Measurements from ENCODE around the gene COQ8B. TPM values are rescaled to one million over a fixed set of nuclear protein-coding genes. Genes with fewer than 3 reads are reported as not detected.
A peak's percentile ranks its signal among the peaks of the same experiment; 100 is the strongest.

The COQ8B gene
- total RNA-seq, 1 donor from 2014 or later = 27.7 TPM

DNA sequence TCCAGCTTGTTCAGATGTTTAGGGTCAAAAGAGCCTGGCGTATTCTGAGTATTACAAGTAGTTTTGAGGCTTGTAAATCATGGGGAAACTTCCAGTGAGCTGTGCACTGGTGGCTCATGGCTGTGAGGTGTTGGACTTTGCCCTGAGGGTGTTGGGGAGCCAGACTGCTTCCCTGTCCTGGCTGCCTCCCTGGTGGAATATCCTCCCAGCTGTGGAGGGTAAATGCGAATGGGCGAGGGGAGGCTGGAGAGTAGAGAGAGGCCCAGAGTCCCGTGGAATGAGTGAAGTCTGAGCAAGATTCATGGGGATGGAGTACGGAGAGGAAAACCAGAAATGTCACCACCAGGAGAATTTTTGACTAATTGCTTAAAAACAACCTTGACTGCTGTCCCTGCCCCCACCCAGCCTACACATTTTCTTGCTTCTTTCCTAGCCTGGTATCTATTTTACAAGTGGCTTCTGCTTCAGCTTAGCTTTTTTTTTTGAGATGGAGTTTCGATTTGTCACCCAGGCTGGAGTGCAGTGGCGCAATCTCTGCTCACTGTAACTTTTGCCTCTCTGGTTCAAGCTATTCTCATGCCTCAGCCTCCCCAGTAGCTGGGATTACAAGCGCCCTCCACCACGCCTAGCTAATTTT, 38.0 kb upstream of the COQ8B start:
- peaks cover 18% of the 10 kb centered on the region for H3F3A ChIP-seq (ENCODE audit: low read depth)
- Mint-ChIP-seq H3K9me3 (no peaks in the 10 kb centered on the region), H3K27me3 (ENCODE audit: insufficient read depth, low read depth) (peaks cover 5% of the 10 kb centered on the region), H3K27ac (no peak overlapping the region), H3K36me3 (peaks cover 31% of the 10 kb centered on the region), H3K4me1 (peaks cover 43% of the 10 kb centered on the region), H3K4me3 (peak overlapping the region; percentile 39)
- peak overlapping the region; percentile 1 for H3K27ac ChIP-seq
- DNase-seq (ENCODE audit: low spot score) = no peak
- peak overlapping the region; percentile 37 for H3K9ac ChIP-seq
- H3K4me2 ChIP-seq = peak overlapping the region; percentile 57
- no peaks in the 10 kb centered on the region for H3K9me3 ChIP-seq (ENCODE audit: low read depth)
- peak overlapping the region; percentile 21 for H3K4me3 ChIP-seq
- H3K79me2 ChIP-seq (ENCODE audit: low read depth) = peaks cover 81% of the 10 kb centered on the region
- no peak overlapping the region for H2AFZ ChIP-seq (replicated peaks)
- H3K27me3 ChIP-seq = no peaks in the 10 kb centered on the region
- peaks cover 6% of the 10 kb centered on the region for H3K36me3 ChIP-seq
- H3K4me1 ChIP-seq = peaks cover 19% of the 10 kb centered on the region
- peaks cover 66% of the 10 kb centered on the region for H4K20me1 ChIP-seq (ENCODE audit: low read depth)
- TF ChIP-seq, protein P1, sequence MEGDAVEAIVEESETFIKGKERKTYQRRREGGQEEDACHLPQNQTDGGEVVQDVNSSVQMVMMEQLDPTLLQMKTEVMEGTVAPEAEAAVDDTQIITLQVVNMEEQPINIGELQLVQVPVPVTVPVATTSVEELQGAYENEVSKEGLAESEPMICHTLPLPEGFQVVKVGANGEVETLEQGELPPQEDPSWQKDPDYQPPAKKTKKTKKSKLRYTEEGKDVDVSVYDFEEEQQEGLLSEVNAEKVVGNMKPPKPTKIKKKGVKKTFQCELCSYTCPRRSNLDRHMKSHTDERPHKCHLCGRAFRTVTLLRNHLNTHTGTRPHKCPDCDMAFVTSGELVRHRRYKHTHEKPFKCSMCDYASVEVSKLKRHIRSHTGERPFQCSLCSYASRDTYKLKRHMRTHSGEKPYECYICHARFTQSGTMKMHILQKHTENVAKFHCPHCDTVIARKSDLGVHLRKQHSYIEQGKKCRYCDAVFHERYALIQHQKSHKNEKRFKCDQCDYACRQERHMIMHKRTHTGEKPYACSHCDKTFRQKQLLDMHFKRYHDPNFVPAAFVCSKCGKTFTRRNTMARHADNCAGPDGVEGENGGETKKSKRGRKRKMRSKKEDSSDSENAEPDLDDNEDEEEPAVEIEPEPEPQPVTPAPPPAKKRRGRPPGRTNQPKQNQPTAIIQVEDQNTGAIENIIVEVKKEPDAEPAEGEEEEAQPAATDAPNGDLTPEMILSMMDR (IDR thresholded peaks at IDR 0.05) = no peak
- TF ChIP-seq EZH2phosphoT487 (IDR thresholded peaks at IDR 0.05) (no peak), EZH2 (IDR thresholded peaks at IDR 0.05) (no peak)

DNA sequence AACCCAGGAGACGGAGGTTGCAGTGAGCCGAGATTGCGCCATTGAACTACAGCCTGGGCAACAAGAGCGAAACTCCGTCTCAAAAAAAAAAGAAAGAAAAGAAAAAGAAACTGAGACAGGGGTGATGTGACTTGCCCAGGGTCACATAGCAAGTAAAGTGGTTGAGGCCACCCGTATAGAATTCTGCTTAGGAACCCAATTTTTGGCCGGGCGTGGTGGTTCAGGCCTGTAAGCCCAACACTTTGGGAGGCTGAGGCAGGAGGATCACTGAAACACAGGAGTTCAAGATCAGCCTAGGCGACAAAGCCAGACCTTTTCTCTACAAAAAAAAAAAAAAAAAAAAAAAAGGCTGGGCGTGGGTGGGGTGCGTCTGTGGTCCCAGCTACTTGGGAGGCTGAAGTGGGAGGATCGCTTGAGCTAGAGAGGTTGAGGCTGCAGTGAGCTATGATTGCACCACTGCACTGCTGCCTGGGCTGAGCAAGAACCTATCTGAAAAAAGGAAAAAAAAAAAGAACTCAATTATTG, 35.6 kb upstream of the COQ8B start:
- no peak overlapping the region for H3K27ac Mint-ChIP-seq
- H3F3A ChIP-seq (ENCODE audit: low read depth) = peaks cover 13% of the 10 kb centered on the region
- no peaks in the 10 kb centered on the region for H3K36me3 ChIP-seq
- peak overlapping the region; percentile 94 for H3K4me3 Mint-ChIP-seq
- peaks cover 25% of the 10 kb centered on the region for H3K36me3 Mint-ChIP-seq
- H3K27ac ChIP-seq = no peak overlapping the region
- peak overlapping the region; percentile 59 for H3K4me3 ChIP-seq
- no peak for DNase-seq (ENCODE audit: low spot score)
- H3K9me3 Mint-ChIP-seq = no peaks in the 10 kb centered on the region
- H3K4me1 Mint-ChIP-seq = peaks cover 58% of the 10 kb centered on the region
- H3K27me3 ChIP-seq = no peaks in the 10 kb centered on the region
- peak overlapping the region; percentile 78 for H3K4me2 ChIP-seq
- peaks cover 49% of the 10 kb centered on the region for H4K20me1 ChIP-seq (ENCODE audit: low read depth)
- peaks cover 86% of the 10 kb centered on the region for H3K79me2 ChIP-seq (ENCODE audit: low read depth)
- H3K27me3 Mint-ChIP-seq (ENCODE audit: insufficient read depth, low read depth) = peaks cover 5% of the 10 kb centered on the region
- H3K9ac ChIP-seq = peak overlapping the region; percentile 94
- TF ChIP-seq EZH2phosphoT487 (IDR thresholded peaks at IDR 0.05) (no peak), EZH2 (IDR thresholded peaks at IDR 0.05) (no peak)
- TF ChIP-seq, protein P1 (IDR thresholded peaks at IDR 0.05) = no peak
- peaks cover 26% of the 10 kb centered on the region for H3K4me1 ChIP-seq
- H2AFZ ChIP-seq (replicated peaks) = no peak overlapping the region
- no peaks in the 10 kb centered on the region for H3K9me3 ChIP-seq (ENCODE audit: low read depth)

DNA sequence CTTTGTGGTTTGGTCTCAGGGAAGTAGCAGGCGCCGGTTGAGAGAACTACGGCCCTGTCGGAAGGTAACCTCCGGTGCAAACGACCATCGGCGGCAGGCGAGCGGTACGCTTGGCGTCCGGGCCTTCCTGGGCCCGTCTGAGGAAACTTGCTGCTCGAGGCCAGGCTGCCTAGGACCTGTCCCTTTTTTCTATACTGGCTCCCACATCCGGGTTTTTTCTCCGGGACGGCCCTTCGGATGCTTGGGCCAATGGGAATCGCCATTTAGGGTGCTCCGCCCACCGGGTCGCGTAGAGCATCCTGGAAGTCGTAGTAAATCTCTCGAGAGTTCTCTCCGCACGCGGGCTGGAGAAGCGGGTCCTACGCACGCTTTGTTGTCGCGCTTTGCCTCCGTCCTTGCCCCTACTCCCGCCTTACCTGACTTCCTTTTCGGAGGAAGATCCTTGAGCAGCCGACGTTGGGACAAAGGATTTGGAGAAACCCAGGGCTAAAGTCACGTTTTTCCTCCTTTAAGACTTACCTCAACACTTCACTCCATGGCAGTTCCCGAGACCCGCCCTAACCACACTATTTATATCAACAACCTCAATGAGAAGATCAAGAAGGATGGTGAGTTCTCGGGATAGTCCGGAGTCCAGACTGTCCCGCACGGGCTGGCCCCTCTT, 34.3 kb upstream of the COQ8B start, which contains the start of gene SNRPA:
TSS of gene SNRPA (plus strand) at position 330 of the 664 bp plus-strand sequence. CDS start at position 536, 206 bp downstream.
- Histone ChIP-seq H3F3A (ENCODE audit: low read depth) (peaks cover 9% of the 10 kb centered on the region), H3K4me1 (peaks cover 26% of the 10 kb centered on the region)
- H3K36me3 Mint-ChIP-seq = peaks cover 16% of the 10 kb centered on the region

More for the DNA sequence above, 34.3 kb upstream of the COQ8B start, which contains the start of gene SNRPA:
- Histone ChIP-seq H2AFZ (replicated peaks) (peak within 1 kb of the TSS; percentile 72), H3K79me2 (ENCODE audit: low read depth) (peaks cover 73% of the 10 kb centered on the region), H3K4me2 (peak within 1 kb of the TSS; percentile 78), H3K4me3 (peak within 1 kb of the TSS; percentile 59), H3K27me3 (no peaks in the 10 kb centered on the region), H3K9ac (peak within 1 kb of the TSS; percentile 94), H3K9me3 (ENCODE audit: low read depth) (no peaks in the 10 kb centered on the region), H3K27ac (peak within 1 kb of the TSS; percentile 94), H4K20me1 (ENCODE audit: low read depth) (peaks cover 36% of the 10 kb centered on the region), H3K36me3 (no peaks in the 10 kb centered on the region)
- no peak for TF ChIP-seq EZH2phosphoT487 (IDR thresholded peaks at IDR 0.05)
- TF ChIP-seq EZH2 (IDR thresholded peaks at IDR 0.05) = no peak
- TF ChIP-seq, protein P1 (IDR thresholded peaks at IDR 0.05) = no peak
- H3K27me3 Mint-ChIP-seq (ENCODE audit: insufficient read depth, low read depth) = peaks cover 5% of the 10 kb centered on the region
- H3K4me1 Mint-ChIP-seq = peaks cover 52% of the 10 kb centered on the region
- no peaks in the 10 kb centered on the region for H3K9me3 Mint-ChIP-seq
- peak within 1 kb of the TSS; percentile 94 for H3K4me3 Mint-ChIP-seq
- DNase-seq (ENCODE audit: low spot score) = peak; percentile 100
- H3K27ac Mint-ChIP-seq = peak within 1 kb of the TSS; percentile 94

Measured in neural progenitor cell (in vitro differentiated cells).